Glutamatergic neuron (in vitro differentiated cells): Measurements from ENCODE around the gene BTBD16. TPM values are rescaled to one million over a fixed set of nuclear protein-coding genes. Genes with fewer than 3 reads are reported as not detected.

Experiments used
- DNase-seq: peaks from one replicate; pipeline ENCODE4 v3.0.0; 2022
- H3K27ac Mint-ChIP-seq: one replicate; pipeline ENCODE4 v1.8.0; 2020; ENCODE audit warnings: mild to moderate bottlenecking, mixed read lengths, inconsistent platforms; ENCODE audit not compliant: unreplicated experiment
- H3K27me3 Mint-ChIP-seq: one replicate; pipeline ENCODE4 v1.8.0; 2020; ENCODE audit warnings: mild to moderate bottlenecking, moderate library complexity, mixed read lengths, inconsistent platforms; ENCODE audit not compliant: unreplicated experiment
- H3K36me3 Mint-ChIP-seq: one replicate; pipeline ENCODE4 v1.8.0; 2020; ENCODE audit warnings: mild to moderate bottlenecking, mixed read lengths, inconsistent platforms; ENCODE audit not compliant: unreplicated experiment
- H3K4me1 Mint-ChIP-seq: one replicate; pipeline ENCODE4 v1.8.0; 2020; ENCODE audit warnings: mild to moderate bottlenecking, low read depth, mixed read lengths, inconsistent platforms; ENCODE audit not compliant: unreplicated experiment
- H3K4me3 Mint-ChIP-seq: one replicate; pipeline ENCODE4 v1.8.0; 2020; ENCODE audit warnings: mild to moderate bottlenecking, mixed read lengths, inconsistent platforms; ENCODE audit not compliant: unreplicated experiment
- H3K9me3 Mint-ChIP-seq: one replicate; pipeline ENCODE4 v1.8.0; 2020; ENCODE audit warnings: mild to moderate bottlenecking, moderate library complexity, mixed read lengths, inconsistent platforms; ENCODE audit not compliant: unreplicated experiment
- total RNA-seq: library from RNA; stranded (reverse); fragmentation: NEBNext Ultra II Directional; extraction: Animal tissue kit (Norgen Biotek cat#: 25700); gene quantifications from one replicate; pipeline ENCODE4 v1.2.1, GENCODE V29; 2021; ENCODE audit not compliant: unreplicated experiment
- TF ChIP-seq, protein P1 (sequence below): fragments of 200-600 bp; sonication (generic); IDR thresholded peaks from one replicate; pipeline ENCODE4 v1.5.0; 2021; ENCODE audit not compliant: partially characterized antibody, unreplicated experiment

Gene BTBD16
- total RNA-seq, 1 donor from 2014 or later = 0.98 TPM

DNA sequence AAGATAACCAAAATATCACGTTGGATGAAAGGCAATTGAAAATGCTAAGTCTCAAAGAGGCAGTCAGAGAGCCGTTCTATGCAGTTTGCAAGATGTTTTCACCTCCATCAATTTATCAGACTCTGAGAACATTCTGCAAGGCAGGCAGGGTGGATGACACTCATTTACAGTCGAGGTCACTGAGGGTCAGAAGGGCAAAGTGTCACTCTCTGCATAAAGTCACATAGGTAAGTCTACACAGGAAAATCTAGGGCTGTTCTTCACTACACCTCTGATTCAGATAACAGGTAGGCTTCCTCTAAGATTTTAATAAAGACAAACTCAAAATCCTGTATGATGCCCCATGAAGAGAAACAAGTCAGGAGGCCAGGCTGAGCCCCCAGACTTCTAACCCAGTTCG, 102.0 kb downstream of the BTBD16 start:
- H3K4me3 Mint-ChIP-seq = peak overlapping the region; percentile 95
- H3K36me3 Mint-ChIP-seq = no peaks in the 10 kb centered on the region
- peaks cover 8% of the 10 kb centered on the region for H3K4me1 Mint-ChIP-seq
- peak overlapping the region; percentile 20 for H3K27ac Mint-ChIP-seq
- no peak for DNase-seq
- TF ChIP-seq, protein P1, sequence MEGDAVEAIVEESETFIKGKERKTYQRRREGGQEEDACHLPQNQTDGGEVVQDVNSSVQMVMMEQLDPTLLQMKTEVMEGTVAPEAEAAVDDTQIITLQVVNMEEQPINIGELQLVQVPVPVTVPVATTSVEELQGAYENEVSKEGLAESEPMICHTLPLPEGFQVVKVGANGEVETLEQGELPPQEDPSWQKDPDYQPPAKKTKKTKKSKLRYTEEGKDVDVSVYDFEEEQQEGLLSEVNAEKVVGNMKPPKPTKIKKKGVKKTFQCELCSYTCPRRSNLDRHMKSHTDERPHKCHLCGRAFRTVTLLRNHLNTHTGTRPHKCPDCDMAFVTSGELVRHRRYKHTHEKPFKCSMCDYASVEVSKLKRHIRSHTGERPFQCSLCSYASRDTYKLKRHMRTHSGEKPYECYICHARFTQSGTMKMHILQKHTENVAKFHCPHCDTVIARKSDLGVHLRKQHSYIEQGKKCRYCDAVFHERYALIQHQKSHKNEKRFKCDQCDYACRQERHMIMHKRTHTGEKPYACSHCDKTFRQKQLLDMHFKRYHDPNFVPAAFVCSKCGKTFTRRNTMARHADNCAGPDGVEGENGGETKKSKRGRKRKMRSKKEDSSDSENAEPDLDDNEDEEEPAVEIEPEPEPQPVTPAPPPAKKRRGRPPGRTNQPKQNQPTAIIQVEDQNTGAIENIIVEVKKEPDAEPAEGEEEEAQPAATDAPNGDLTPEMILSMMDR = no peak
- peaks cover 4% of the 10 kb centered on the region for H3K27me3 Mint-ChIP-seq
- H3K9me3 Mint-ChIP-seq = peaks cover 8% of the 10 kb centered on the region

DNA sequence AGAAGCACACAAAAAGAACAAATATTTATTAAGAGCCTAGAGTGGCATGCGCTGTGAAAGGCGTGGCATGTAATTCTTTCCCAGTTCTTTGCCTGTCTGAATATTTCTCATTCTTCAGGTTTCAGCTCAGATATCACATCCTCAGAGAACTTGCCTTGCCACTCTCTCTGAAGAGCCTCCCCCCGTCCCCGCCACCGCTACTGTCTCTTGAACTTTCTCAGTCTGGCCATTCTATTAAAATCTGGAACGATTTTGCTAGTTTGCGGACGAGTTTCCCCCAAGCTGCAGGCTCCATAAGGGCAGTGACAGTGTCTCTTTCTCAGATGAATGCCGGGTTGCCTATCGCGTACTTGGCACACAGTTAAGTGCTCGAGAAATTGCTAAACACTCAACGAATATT, 102.6 kb downstream of the BTBD16 start:
- H3K27ac Mint-ChIP-seq = peak overlapping the region; percentile 83
- peaks cover 8% of the 10 kb centered on the region for H3K4me1 Mint-ChIP-seq
- H3K27me3 Mint-ChIP-seq = peaks cover 4% of the 10 kb centered on the region
- peaks cover 7% of the 10 kb centered on the region for H3K9me3 Mint-ChIP-seq
- H3K36me3 Mint-ChIP-seq = no peaks in the 10 kb centered on the region
- no peak for DNase-seq
- H3K4me3 Mint-ChIP-seq = peak overlapping the region; percentile 95
- TF ChIP-seq, protein P1 = no peak

DNA sequence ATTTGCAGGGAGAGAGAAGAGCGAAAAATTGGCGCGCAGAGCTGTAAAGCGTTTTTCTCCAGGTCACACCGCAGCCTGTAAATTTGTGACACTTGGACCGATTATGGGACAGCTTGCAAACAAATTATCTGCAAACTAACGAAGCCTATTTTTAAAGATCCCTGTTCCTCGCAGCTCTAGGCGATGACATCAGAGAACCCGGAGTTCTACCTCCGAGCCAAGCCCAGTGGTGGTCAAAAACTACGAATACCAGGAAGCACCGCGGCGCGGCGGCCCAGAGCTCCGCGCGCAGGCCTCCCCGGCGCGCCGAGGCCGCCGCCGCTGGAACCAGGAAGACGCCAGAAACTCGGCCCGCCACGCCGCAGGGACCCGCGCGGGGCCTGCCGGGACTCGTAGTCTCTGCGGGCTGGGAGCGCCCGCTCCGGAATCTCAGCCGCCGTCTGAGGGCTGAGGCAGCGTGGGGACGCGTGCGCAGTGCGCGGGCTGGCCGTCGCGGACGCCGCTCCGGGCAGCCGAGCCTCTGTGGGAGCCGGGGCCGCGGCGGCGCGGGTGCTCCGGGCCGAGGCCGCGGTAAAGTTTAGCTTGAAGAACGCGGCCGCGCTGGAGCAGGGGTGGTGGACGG, 103.3 kb downstream of the BTBD16 start, which contains the start of gene PLEKHA1:
Gene PLEKHA1, plus strand, starts transcription at position 472 of the 622 bp plus-strand sequence. CDS start 18,493 bp downstream, outside the sequence.
- Mint-ChIP-seq H3K27ac (peak within 1 kb of the TSS; percentile 83), H3K4me1 (peaks cover 8% of the 10 kb centered on the region), H3K36me3 (no peaks in the 10 kb centered on the region), H3K27me3 (peaks cover 4% of the 10 kb centered on the region), H3K9me3 (peaks cover 7% of the 10 kb centered on the region), H3K4me3 (peak within 1 kb of the TSS; percentile 95)
- TF ChIP-seq, protein P1 = no peak
- peak; percentile 97 for DNase-seq

DNA sequence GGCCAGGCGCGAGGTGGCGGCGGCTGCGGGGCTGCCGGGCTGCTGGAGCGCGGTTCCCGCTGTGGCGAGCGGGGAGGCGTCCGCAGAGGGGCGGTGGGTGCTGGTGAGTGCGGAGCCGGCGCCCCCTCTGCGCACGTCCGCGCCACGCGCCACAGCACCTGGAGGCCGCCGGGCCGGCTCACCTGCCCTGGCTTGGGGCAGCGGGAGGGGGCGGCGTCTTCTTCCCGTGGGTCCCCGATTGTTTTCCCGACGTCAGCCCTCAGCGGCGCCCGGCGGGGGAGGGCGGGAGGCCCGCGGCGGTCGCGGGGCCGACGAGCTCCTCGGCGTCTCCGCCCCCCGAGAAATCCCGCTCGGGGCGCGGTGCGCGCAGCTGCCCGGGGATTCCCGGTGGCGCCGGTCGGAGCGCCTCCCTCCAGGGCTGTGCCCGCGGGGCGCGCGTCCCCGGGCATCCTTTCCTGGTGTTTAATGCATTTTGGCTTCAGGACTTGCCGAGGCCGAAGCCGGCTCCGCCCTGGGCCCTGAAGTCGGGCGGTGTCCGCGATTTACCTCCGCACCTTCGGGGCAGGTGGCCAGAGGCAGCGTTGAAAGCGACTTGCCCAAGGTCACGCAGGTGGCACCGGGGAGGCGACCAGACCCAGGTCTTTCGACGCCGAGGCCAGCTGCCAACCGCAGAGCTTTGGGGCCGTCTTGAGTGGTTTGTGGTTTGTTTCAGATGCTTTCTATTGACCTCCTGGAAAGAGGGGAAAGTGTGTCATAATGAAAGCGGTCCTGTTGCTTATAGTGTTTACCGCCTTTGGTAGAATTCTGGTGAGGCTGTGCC, 104.0 kb downstream of the BTBD16 start:
- peaks cover 4% of the 10 kb centered on the region for H3K27me3 Mint-ChIP-seq
- peak overlapping the region; percentile 60 for H3K27ac Mint-ChIP-seq
- H3K36me3 Mint-ChIP-seq = no peaks in the 10 kb centered on the region
- DNase-seq = peak; percentile 59
- H3K9me3 Mint-ChIP-seq = peaks cover 7% of the 10 kb centered on the region
- H3K4me1 Mint-ChIP-seq = peaks cover 9% of the 10 kb centered on the region
- TF ChIP-seq, protein P1 = no peak
- peak overlapping the region; percentile 87 for H3K4me3 Mint-ChIP-seq
